DOHH2 (cell line): ENCODE data around the gene ARHGEF12.

Experiments used
- H3F3A ChIP-seq: fragments of 200-600 bp; sonication (generic), shearing (Covaris generic); 2 replicates; pipeline ENCODE4 v1.6.0; 2016; ENCODE audit warnings: antibody characterized with exemption, mild to moderate bottlenecking; ENCODE audit not compliant: control insufficient read depth, insufficient read depth
- H3K27ac ChIP-seq: fragments of 200-600 bp; sonication (generic); 2 replicates; pipeline ENCODE4 v1.5.1; 2014; ENCODE audit warnings: low read depth, mild to moderate bottlenecking, low read length, moderate library complexity
- H3K27me3 ChIP-seq: fragments of 200-600 bp; sonication (generic); 2 replicates; pipeline ENCODE4 v1.6.1; 2014; ENCODE audit warnings: mild to moderate bottlenecking, low read length, mixed read lengths; ENCODE audit not compliant: control insufficient read depth
- H3K36me3 ChIP-seq: fragments of 200-600 bp; sonication (generic); 2 replicates; pipeline ENCODE4 v1.6.1; 2014; ENCODE audit warnings: mild to moderate bottlenecking, low read length, moderate library complexity, mixed read lengths; ENCODE audit not compliant: control insufficient read depth
- H3K4me1 ChIP-seq: fragments of 200-600 bp; sonication (generic); 2 replicates; pipeline ENCODE4 v1.6.1; 2014; ENCODE audit warnings: mild to moderate bottlenecking, low read length, mixed read lengths; ENCODE audit not compliant: control insufficient read depth
- H3K4me2 ChIP-seq: fragments of 200-600 bp; sonication (generic); 2 replicates; pipeline ENCODE4 v1.6.0; 2014; ENCODE audit warnings: mild to moderate bottlenecking, low read length, moderate library complexity
- H3K4me3 ChIP-seq: fragments of 200-600 bp; sonication (generic); 2 replicates; pipeline ENCODE4 v1.5.1; 2014; ENCODE audit warnings: mild to moderate bottlenecking, low read length, mixed read lengths
- H3K79me2 ChIP-seq: fragments of 200-600 bp; sonication (generic); 2 replicates; pipeline ENCODE4 v1.6.1; 2014; ENCODE audit warnings: mild to moderate bottlenecking, low read length, mixed read lengths; ENCODE audit not compliant: control insufficient read depth
- H3K9me2 ChIP-seq: fragments of 200-600 bp; sonication (generic); replicated peaks from 2 replicates; pipeline ENCODE4 v1.6.1; 2014; ENCODE audit warnings: mild to moderate bottlenecking, low read length, mixed read lengths; ENCODE audit not compliant: control insufficient read depth
- H3K9me3 ChIP-seq: fragments of 200-600 bp; sonication (generic); 2 replicates; pipeline ENCODE4 v1.6.1; 2014; ENCODE audit warnings: antibody characterized with exemption, low read length, mixed read lengths; ENCODE audit not compliant: control insufficient read depth, insufficient read depth
- H4K20me1 ChIP-seq: fragments of 200-600 bp; sonication (generic); 2 replicates; pipeline ENCODE4 v1.6.0; 2014; ENCODE audit warnings: low read depth, mild to moderate bottlenecking, antibody characterized with exemption, low read length, moderate library complexity; ENCODE audit not compliant: control insufficient read depth, insufficient read depth
- EZH2phosphoT487 ChIP-seq: fragments of 200-600 bp; sonication (generic); IDR thresholded peaks from 2 replicates; pipeline ENCODE4 v1.6.1; 2017; ENCODE audit warnings: borderline replicate concordance, mild to moderate bottlenecking, antibody characterized with exemption, low read length, moderate library complexity, mixed read lengths
- TF ChIP-seq, protein P1 (sequence below): fragments of 200-600 bp; sonication (generic); IDR thresholded peaks from one replicate; pipeline ENCODE4 v1.5.1; 2014; ENCODE audit warnings: antibody characterized with exemption, mild to moderate bottlenecking, low read depth, low read length; ENCODE audit not compliant: poor library complexity, severe bottlenecking

ARHGEF12 gene

DNA sequence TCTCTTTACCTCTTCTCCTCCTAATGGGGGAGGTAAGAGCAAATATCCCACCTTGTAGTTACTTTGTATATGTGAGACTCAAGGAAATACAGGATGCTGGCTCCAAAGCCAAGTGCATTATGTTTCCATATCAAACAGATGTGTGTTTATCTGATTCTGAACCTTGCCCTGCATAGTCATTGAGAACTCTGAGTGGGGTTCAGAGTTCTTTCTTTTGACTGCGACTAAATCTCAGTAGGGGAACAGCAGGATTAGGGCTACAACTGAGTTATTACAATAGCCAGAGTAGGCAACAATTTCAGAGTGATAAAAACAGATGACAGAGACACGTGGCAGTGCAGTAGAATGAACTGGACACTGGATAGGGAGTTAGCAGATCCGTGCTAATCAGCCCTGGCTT is 45.3 kb upstream of the ARHGEF12 start:
- H3K79me2 ChIP-seq = no peaks in the 10 kb centered on the region
- H3K4me1 ChIP-seq = peaks cover 8% of the 10 kb centered on the region
- no peaks in the 10 kb centered on the region for H3K9me3 ChIP-seq
- peaks cover 18% of the 10 kb centered on the region for H3K27me3 ChIP-seq
- H3K9me2 ChIP-seq = no peaks in the 10 kb centered on the region
- H3F3A ChIP-seq = no peaks in the 10 kb centered on the region
- no peaks in the 10 kb centered on the region for H4K20me1 ChIP-seq
- TF ChIP-seq, protein P1, sequence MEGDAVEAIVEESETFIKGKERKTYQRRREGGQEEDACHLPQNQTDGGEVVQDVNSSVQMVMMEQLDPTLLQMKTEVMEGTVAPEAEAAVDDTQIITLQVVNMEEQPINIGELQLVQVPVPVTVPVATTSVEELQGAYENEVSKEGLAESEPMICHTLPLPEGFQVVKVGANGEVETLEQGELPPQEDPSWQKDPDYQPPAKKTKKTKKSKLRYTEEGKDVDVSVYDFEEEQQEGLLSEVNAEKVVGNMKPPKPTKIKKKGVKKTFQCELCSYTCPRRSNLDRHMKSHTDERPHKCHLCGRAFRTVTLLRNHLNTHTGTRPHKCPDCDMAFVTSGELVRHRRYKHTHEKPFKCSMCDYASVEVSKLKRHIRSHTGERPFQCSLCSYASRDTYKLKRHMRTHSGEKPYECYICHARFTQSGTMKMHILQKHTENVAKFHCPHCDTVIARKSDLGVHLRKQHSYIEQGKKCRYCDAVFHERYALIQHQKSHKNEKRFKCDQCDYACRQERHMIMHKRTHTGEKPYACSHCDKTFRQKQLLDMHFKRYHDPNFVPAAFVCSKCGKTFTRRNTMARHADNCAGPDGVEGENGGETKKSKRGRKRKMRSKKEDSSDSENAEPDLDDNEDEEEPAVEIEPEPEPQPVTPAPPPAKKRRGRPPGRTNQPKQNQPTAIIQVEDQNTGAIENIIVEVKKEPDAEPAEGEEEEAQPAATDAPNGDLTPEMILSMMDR = no peak
- no peak for TF ChIP-seq EZH2phosphoT487
- H3K4me3 ChIP-seq = no peak overlapping the region
- no peaks in the 10 kb centered on the region for H3K36me3 ChIP-seq
- no peak overlapping the region for H3K27ac ChIP-seq
- H3K4me2 ChIP-seq = no peak overlapping the region

- Histone ChIP-seq H3K4me3 (no peak overlapping the region), H3K9me3 (no peaks in the 10 kb centered on the region), H3K36me3 (no peaks in the 10 kb centered on the region), H3K9me2 (no peaks in the 10 kb centered on the region), H3K4me1 (peaks cover 8% of the 10 kb centered on the region), H3K27me3 (peaks cover 18% of the 10 kb centered on the region), H3K27ac (no peak overlapping the region), H3K79me2 (no peaks in the 10 kb centered on the region), H3F3A (no peaks in the 10 kb centered on the region), H4K20me1 (no peaks in the 10 kb centered on the region), H3K4me2 (no peak overlapping the region)
- no peak for TF ChIP-seq EZH2phosphoT487
- TF ChIP-seq, protein P1 = no peak
These were observed 43.0 kb upstream of the ARHGEF12 start for GRCh38 chr11:120293038-120293800.

GRCh38 chr11:120294096-120294495 is 42.1 kb upstream of the ARHGEF12 start:
- Histone ChIP-seq H3K4me2 (no peak overlapping the region), H3K79me2 (no peaks in the 10 kb centered on the region), H3K27me3 (peaks cover 18% of the 10 kb centered on the region), H3K4me3 (no peak overlapping the region), H3K9me2 (no peaks in the 10 kb centered on the region), H3K4me1 (peaks cover 7% of the 10 kb centered on the region), H3K36me3 (no peaks in the 10 kb centered on the region), H3F3A (no peaks in the 10 kb centered on the region), H4K20me1 (no peaks in the 10 kb centered on the region), H3K9me3 (no peaks in the 10 kb centered on the region), H3K27ac (no peak overlapping the region)
- TF ChIP-seq, protein P1 = no peak
- no peak for TF ChIP-seq EZH2phosphoT487
